IMR-90 (cell line): ENCODE data around the gene BTG3. TPM values are rescaled to one million over a fixed set of nuclear protein-coding genes. Genes with fewer than 3 reads are reported as not detected.

Experiments used
- ATAC-seq: fragments of 200-7000 bp; cut with Tn5 transposase; 2 replicates; pipeline ENCODE4 v1.9.1; 2020; ENCODE audit warnings: low read depth, mild to moderate bottlenecking, moderate library complexity
- BruUV-seq: library from RNA; stranded (reverse); fragments of 400-500 nt; replicated peaks from 2 replicates; lab custom pipeline; 2021; lab: Mats Ljungman, UMichigan
- CTCF ChIA-PET: fragments of 300-600 bp; formaldehyde crosslinking; extraction: SDS; loops from one replicate; lab custom pipeline; 2021; ENCODE audit warnings: antibody characterized with exemption; lab: Yijun Ruan, JAX
- POLR2A ChIA-PET: fragments of 300-600 bp; sonication (Branson Sonifier 250); formaldehyde crosslinking; loops from one replicate; lab custom pipeline; 2022; ENCODE audit warnings: antibody characterized with exemption; ENCODE audit not compliant: unreplicated experiment; lab: Charles Lee
- DNase-seq: peaks from one replicate; pipeline ENCODE4 v3.0.0; 2013
- H2AFZ ChIP-seq: replicated peaks from 2 replicates; pipeline ENCODE3; 2013; ENCODE audit warnings: low read length, mild to moderate bottlenecking; ENCODE audit not compliant: poor library complexity
- H2AK5ac ChIP-seq: 2 replicates; pipeline ENCODE4 v1.6.1; 2013; ENCODE audit warnings: low read depth, low read length, inconsistent platforms
- H2AK9ac ChIP-seq: replicated peaks from 2 replicates; pipeline ENCODE3; 2013; ENCODE audit warnings: mild to moderate bottlenecking, low read depth, low read length, moderate library complexity; ENCODE audit not compliant: poor library complexity
- H2BK120ac ChIP-seq: 2 replicates; pipeline ENCODE4 v1.6.1; 2013; ENCODE audit warnings: low read depth, low read length, inconsistent platforms
- H2BK15ac ChIP-seq: 3 replicates; pipeline ENCODE4 v1.6.1; 2013; ENCODE audit warnings: low read depth, low read length, inconsistent platforms
- H2BK20ac ChIP-seq: 2 replicates; pipeline ENCODE4 v1.6.1; 2013; ENCODE audit warnings: low read depth, mild to moderate bottlenecking, inconsistent platforms, low read length, moderate library complexity
- H2BK5ac ChIP-seq: 2 replicates; pipeline ENCODE4 v1.6.1; 2013; ENCODE audit warnings: mild to moderate bottlenecking, low read depth, low read length, inconsistent platforms; ENCODE audit not compliant: poor library complexity, severe bottlenecking
- H3K14ac ChIP-seq: replicated peaks from 2 replicates; pipeline ENCODE4 v1.6.1; 2013; ENCODE audit warnings: low read depth, low read length, inconsistent platforms
- H3K18ac ChIP-seq: 2 replicates; pipeline ENCODE4 v1.6.1; 2013; ENCODE audit warnings: low read depth, low read length, control low read depth
- H3K23ac ChIP-seq: 2 replicates; pipeline ENCODE4 v1.6.1; 2013; ENCODE audit warnings: low read depth, low read length, inconsistent platforms
- H3K27ac ChIP-seq: 2 replicates; pipeline ENCODE4 v1.5.1; 2013; ENCODE audit warnings: mild to moderate bottlenecking, control low read depth, low read length; ENCODE audit not compliant: insufficient read depth
- H3K27me3 ChIP-seq: 2 replicates; pipeline ENCODE4 v1.6.1; 2013; ENCODE audit warnings: low read length; ENCODE audit not compliant: control insufficient read depth, insufficient read depth
- H3K36me3 ChIP-seq: 2 replicates; pipeline ENCODE4 v1.6.1; 2013; ENCODE audit warnings: low read length, mixed read lengths; ENCODE audit not compliant: control insufficient read depth, insufficient read depth
- H3K4ac ChIP-seq: 2 replicates; pipeline ENCODE4 v1.6.1; 2013; ENCODE audit warnings: low read depth, low read length, inconsistent platforms
- H3K4me1 ChIP-seq: 2 replicates; pipeline ENCODE4 v1.6.1; 2013; ENCODE audit warnings: low read length, mixed read lengths; ENCODE audit not compliant: control insufficient read depth, insufficient read depth
- H3K4me2 ChIP-seq: 2 replicates; pipeline ENCODE4 v1.6.1; 2013; ENCODE audit warnings: low read depth, mild to moderate bottlenecking, control low read depth, low read length, moderate library complexity
- H3K4me3 ChIP-seq: 2 replicates; pipeline ENCODE4 v1.5.1; 2013; ENCODE audit warnings: low read depth, mild to moderate bottlenecking, control low read depth, low read length, moderate library complexity; ENCODE audit not compliant: insufficient read depth
- H3K56ac ChIP-seq: 2 replicates; pipeline ENCODE4 v1.6.1; 2013; ENCODE audit warnings: low read length, inconsistent platforms; ENCODE audit not compliant: insufficient read depth; ENCODE audit errors: extremely low read depth
- H3K79me1 ChIP-seq, 2 experiments: 2 replicates each; pipeline ENCODE4 v1.6.1; 2013; ENCODE audit warnings: low read length in 2 of 2, inconsistent platforms in 1 of 2, low read depth in 1 of 2
- H3K9ac ChIP-seq: 2 replicates; pipeline ENCODE4 v1.6.1; 2013; ENCODE audit warnings: low read depth, low read length, control low read depth
- H3K9me1 ChIP-seq: 2 replicates; pipeline ENCODE4 v1.6.1; 2013; ENCODE audit warnings: low read length, inconsistent platforms; ENCODE audit not compliant: insufficient read depth
- H3K9me3 ChIP-seq: 2 replicates; pipeline ENCODE4 v1.6.1; 2013; ENCODE audit warnings: low read length; ENCODE audit not compliant: control insufficient read depth, insufficient read depth
- H4K20me1 ChIP-seq: 2 replicates; pipeline ENCODE4 v1.6.1; 2013; ENCODE audit warnings: low read length, inconsistent platforms; ENCODE audit not compliant: insufficient read depth
- H4K5ac ChIP-seq: 2 replicates; pipeline ENCODE4 v1.6.1; 2013; ENCODE audit warnings: mild to moderate bottlenecking, low read depth, low read length, control low read depth
- H4K8ac ChIP-seq, 2 experiments: 2 replicates each; pipeline ENCODE4 v1.6.1; 2013; ENCODE audit warnings: low read depth in 2 of 2, low read length in 2 of 2, control low read depth in 1 of 2, inconsistent platforms in 1 of 2
- H4K91ac ChIP-seq: 2 replicates; pipeline ENCODE4 v1.6.1; 2013; ENCODE audit warnings: low read depth, low read length, inconsistent platforms; ENCODE audit not compliant: insufficient read depth
- BHLHE40 ChIP-seq: fragments of 150-350 bp; IDR thresholded peaks from 2 replicates; pipeline ENCODE4 v1.6.1; 2016; ENCODE audit warnings: mild to moderate bottlenecking, low read depth, low read length
- CEBPB ChIP-seq: IDR thresholded peaks from 2 replicates; pipeline ENCODE4 v1.6.1; 2012; ENCODE audit warnings: low read depth, low read length, improper control_type of control experiment
- CHD1 ChIP-seq: IDR thresholded peaks from 2 replicates; pipeline ENCODE4 v1.6.1; 2012; ENCODE audit warnings: low read depth, low read length, improper control_type of control experiment
- CTCF ChIP-seq: conservative IDR thresholded peaks from 2 replicates; pipeline ENCODE4 v1.5.1; 2012; ENCODE audit warnings: mild to moderate bottlenecking, low read depth, low read length, improper control_type of control experiment
- FOS ChIP-seq: fragments of 150-350 bp; IDR thresholded peaks from 2 replicates; pipeline ENCODE4 v1.6.1; 2016; ENCODE audit warnings: low read depth, low read length
- MAFK ChIP-seq: IDR thresholded peaks from 2 replicates; pipeline ENCODE4 v1.6.1; 2012; ENCODE audit warnings: low read depth, low read length, improper control_type of control experiment
- MAZ ChIP-seq: IDR thresholded peaks from 2 replicates; pipeline ENCODE4 v1.6.1; 2012; ENCODE audit warnings: low read depth, mild to moderate bottlenecking, low read length, improper control_type of control experiment, moderate library complexity, borderline replicate concordance
- MXI1 ChIP-seq: IDR thresholded peaks from 2 replicates; pipeline ENCODE4 v1.6.1; 2012; ENCODE audit warnings: low read depth, mild to moderate bottlenecking, low read length, moderate library complexity, borderline replicate concordance
- NFE2L2 ChIP-seq: fragments of 150-350 bp; IDR thresholded peaks from 2 replicates; pipeline ENCODE4 v1.6.1; 2016; ENCODE audit warnings: low read depth, mild to moderate bottlenecking, low read length
- POLR2A ChIP-seq: IDR thresholded peaks from 2 replicates; pipeline ENCODE4 v1.6.1; 2012; ENCODE audit warnings: mild to moderate bottlenecking, low read depth, low read length
- RAD21 ChIP-seq: IDR thresholded peaks from 2 replicates; pipeline ENCODE4 v1.6.1; 2012; ENCODE audit warnings: low read length, improper control_type of control experiment
- RCOR1 ChIP-seq: IDR thresholded peaks from 2 replicates; pipeline ENCODE4 v1.6.1; 2012; ENCODE audit warnings: mild to moderate bottlenecking, low read length, improper control_type of control experiment; ENCODE audit not compliant: insufficient replicate concordance
- RFX5 ChIP-seq: IDR thresholded peaks from 2 replicates; pipeline ENCODE4 v1.8.0; 2012; ENCODE audit warnings: low read depth, mild to moderate bottlenecking, low read length, moderate library complexity
- SMC3 ChIP-seq: fragments of 150-350 bp; IDR thresholded peaks from 2 replicates; pipeline ENCODE4 v1.6.1; 2016; ENCODE audit warnings: low read depth, mild to moderate bottlenecking, antibody characterized with exemption, low read length, moderate library complexity
- WGBS, 2 experiments: methylation state at CpG; one replicate each; pipeline versions ENCODE4 v1.1.5 to v1.1.7; 2013; ENCODE audit warnings: missing lambda C conversion rate in 2 of 2; ENCODE audit not compliant: insufficient read length in 1 of 2; ENCODE audit errors: extremely low coverage in 2 of 2; 5-methylcytosine and 5-hydroxymethylcytosine counted together
- dilution Hi-C: fragments of 300-500 bp; cut with HindIII; formaldehyde crosslinking; loops from one replicate; pipeline ENCODE4 v1.14.3; 2018; ENCODE audit warnings: low sequenced_read_pairs; ENCODE audit not compliant: unreplicated experiment
- in situ Hi-C: fragments of 300-500 bp; cut with MboI; formaldehyde crosslinking; loops from 3 replicates; pipeline ENCODE4 v1.14.3; 2019; ENCODE audit warnings: low sequenced_read_pairs, inconsistent platforms, mixed read lengths
- intact Hi-C: fragments of 100-400 bp; cut with micrococcal nuclease; formaldehyde crosslinking; loops from 2 replicates; pipeline ENCODE4 v1.10.0; 2022
- polyA plus RNA-seq, 3 experiments: library from polyadenylated mRNA; depleted of rRNA; stranded (reverse); fragments of >200 nt; gene quantifications; 2 replicates each; pipeline ENCODE4 v1.2.3, GENCODE V29; 2012; ENCODE audit warnings: low replicate concordance in 1 of 3
- total RNA-seq: library from RNA; depleted of rRNA; stranded (reverse); fragments of >200 nt; gene quantifications from 2 replicates; pipeline ENCODE4 v1.2.3, GENCODE V29; 2012
- TF ChIP-seq, protein P1 (sequence below): fragments of 150-350 bp; IDR thresholded peaks from 2 replicates; pipeline ENCODE4 v1.6.1; 2016; ENCODE audit warnings: low read depth, mild to moderate bottlenecking, low read length, moderate library complexity, borderline replicate concordance
- TF ChIP-seq, protein P2 (sequence below): fragments of 150-350 bp; IDR thresholded peaks from 2 replicates; pipeline ENCODE4 v1.6.1; 2017; ENCODE audit warnings: mild to moderate bottlenecking, antibody characterized with exemption, low read length, low read depth

BTG3 gene
- total and polyA plus RNA-seq, 2 of the 4 experiments (the other 2 are of a cell fraction) = 22.4 to 38.1 TPM

- no peaks in the 10 kb centered on the region for H3K9me3 ChIP-seq
- no peak overlapping the region for H4K8ac ChIP-seq
- no peak overlapping the region for H4K91ac ChIP-seq
- no peak overlapping the region for H2BK120ac ChIP-seq
- H3K9me1 ChIP-seq = no peaks in the 10 kb centered on the region
- no peaks in the 10 kb centered on the region for H3K36me3 ChIP-seq
- no peak overlapping the region for H2AFZ ChIP-seq
- H3K4me1 ChIP-seq = no peaks in the 10 kb centered on the region
- ATAC-seq (no peak), DNase-seq (no peak)
- H4K5ac ChIP-seq = no peak overlapping the region
- no peak overlapping the region for H2BK20ac ChIP-seq
- H4K20me1 ChIP-seq = no peaks in the 10 kb centered on the region
- CTCF ChIA-PET = no interaction called here
- no peak overlapping the region for H3K18ac ChIP-seq
- intact Hi-C loops = no loop called here
- no CpG with 5 or more reads among the region's 6 CpGs for WGBS, 2 experiments
- BruUV-seq = no TSS peak
- no peak for TF ChIP-seq BHLHE40
- TF ChIP-seq CTCF = no peak
- TF ChIP-seq RAD21 = no peak
- no peak for TF ChIP-seq RFX5
- TF ChIP-seq MXI1 = no peak
- TF ChIP-seq, protein P1, sequence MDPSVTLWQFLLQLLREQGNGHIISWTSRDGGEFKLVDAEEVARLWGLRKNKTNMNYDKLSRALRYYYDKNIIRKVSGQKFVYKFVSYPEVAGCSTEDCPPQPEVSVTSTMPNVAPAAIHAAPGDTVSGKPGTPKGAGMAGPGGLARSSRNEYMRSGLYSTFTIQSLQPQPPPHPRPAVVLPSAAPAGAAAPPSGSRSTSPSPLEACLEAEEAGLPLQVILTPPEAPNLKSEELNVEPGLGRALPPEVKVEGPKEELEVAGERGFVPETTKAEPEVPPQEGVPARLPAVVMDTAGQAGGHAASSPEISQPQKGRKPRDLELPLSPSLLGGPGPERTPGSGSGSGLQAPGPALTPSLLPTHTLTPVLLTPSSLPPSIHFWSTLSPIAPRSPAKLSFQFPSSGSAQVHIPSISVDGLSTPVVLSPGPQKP = no peak
- TF ChIP-seq RCOR1 = no peak
- TF ChIP-seq SMC3 = no peak
- TF ChIP-seq, protein P2, sequence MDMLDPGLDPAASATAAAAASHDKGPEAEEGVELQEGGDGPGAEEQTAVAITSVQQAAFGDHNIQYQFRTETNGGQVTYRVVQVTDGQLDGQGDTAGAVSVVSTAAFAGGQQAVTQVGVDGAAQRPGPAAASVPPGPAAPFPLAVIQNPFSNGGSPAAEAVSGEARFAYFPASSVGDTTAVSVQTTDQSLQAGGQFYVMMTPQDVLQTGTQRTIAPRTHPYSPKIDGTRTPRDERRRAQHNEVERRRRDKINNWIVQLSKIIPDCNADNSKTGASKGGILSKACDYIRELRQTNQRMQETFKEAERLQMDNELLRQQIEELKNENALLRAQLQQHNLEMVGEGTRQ = no peak
- TF ChIP-seq FOS = no peak
- no peak for TF ChIP-seq MAFK
- TF ChIP-seq MAZ = no peak
- no peak for TF ChIP-seq CHD1
- no peak for TF ChIP-seq POLR2A
- no peak for TF ChIP-seq CEBPB
- TF ChIP-seq NFE2L2 = no peak
- no peak overlapping the region for H2BK15ac ChIP-seq
- in situ Hi-C loops = no loop called here
- POLR2A ChIA-PET = no interaction called here
- no peak overlapping the region for H2BK5ac ChIP-seq
- no peak overlapping the region for H3K9ac ChIP-seq
- no peak overlapping the region for H2AK5ac ChIP-seq
- H3K23ac ChIP-seq = no peak overlapping the region
- H3K79me1 ChIP-seq = no peaks in the 10 kb centered on the region
- H2AK9ac ChIP-seq = no peak overlapping the region
- dilution Hi-C loops = no loop called here
- H3K27ac ChIP-seq = no peak overlapping the region
- no peak overlapping the region for H3K4me2 ChIP-seq
- H3K56ac ChIP-seq = no peak overlapping the region
- H3K4ac ChIP-seq = no peak overlapping the region
- H3K14ac ChIP-seq = no peak overlapping the region
- H3K4me3 ChIP-seq = no peak overlapping the region
- peaks cover 6% of the 10 kb centered on the region; the same call in 1 of the 2 replicates for H3K27me3 ChIP-seq
These were observed 40.3 kb downstream of the BTG3 start for GRCh38 chr21:17572431-17572830.
